NCI-H526 (cell line): ENCODE measurements around the gene GPS1.

Experiments
- DNase-seq, 2 experiments: peaks; one replicate each; lab custom pipeline; 2025; lab: John Stamatoyannopoulos, UW

GPS1 gene

GRCh38 chr17:82059272-82060000 lies 7.7 kb downstream of the GPS1 start:
- no peak for DNase-seq

GRCh38 chr17:82060001-82060380 lies 8.3 kb downstream of the GPS1 start:
- no peak for DNase-seq

- DNase-seq, result no peak
These were observed 8.9 kb downstream of the GPS1 start for GRCh38 chr17:82060614-82061013.

- no peak for DNase-seq
These were observed 9.6 kb downstream of the GPS1 start for GRCh38 chr17:82061047-82061925.

- DNase-seq, result no peak
These were observed 10.6 kb downstream of the GPS1 start for GRCh38 chr17:82062076-82062983.

- no peak for DNase-seq
These were observed 11.3 kb downstream of the GPS1 start for GRCh38 chr17:82062984-82063368.

- no peak for DNase-seq
These were observed 12.0 kb downstream of the GPS1 start for GRCh38 chr17:82063424-82064415.

- DNase-seq, result peak in 1 of 2 experiments; percentile 63
These were observed 12.9 kb downstream of the GPS1 start for GRCh38 chr17:82064433-82065192.

GRCh38 chr17:82065193-82065637 lies 13.5 kb downstream of the GPS1 start:
- DNase-seq, result peak in 1 of 2 experiments; percentile 56

- peak in 1 of 2 experiments; percentile 64 for DNase-seq
These were observed 14.1 kb downstream of the GPS1 start, which contains the start of gene DUS1L for GRCh38 chr17:82065638-82066303. DUS1L (minus strand) TSS chr17:82065804; CDS start chr17:82065059, 745 bp downstream.

GRCh38 chr17:82070611-82071010 lies 18.9 kb downstream of the GPS1 start:
- no peak for DNase-seq

- DNase-seq, result no peak
These were observed 21.1 kb downstream of the GPS1 start for GRCh38 chr17:82072827-82073226.

GRCh38 chr17:82073446-82073845 lies 21.7 kb downstream of the GPS1 start:
- no peak for DNase-seq

- DNase-seq, result no peak
These were observed 24.5 kb downstream of the GPS1 start for GRCh38 chr17:82076018-82076784.

- DNase-seq, result no peak
These were observed 25.3 kb downstream of the GPS1 start for GRCh38 chr17:82076785-82077591.

- no peak for DNase-seq
These were observed 26.1 kb downstream of the GPS1 start for GRCh38 chr17:82077617-82078358.

GRCh38 chr17:82078433-82078832 lies 26.7 kb downstream of the GPS1 start:
- DNase-seq, result no peak
